T-helper 22 cell (primary cell): ENCODE data around the gene TEDC1.

Experiments
- DNase-seq: peaks from one replicate; pipeline ENCODE4 v3.0.0-alpha.2; 2020; ENCODE audit warnings: low read depth

Gene TEDC1

DNA sequence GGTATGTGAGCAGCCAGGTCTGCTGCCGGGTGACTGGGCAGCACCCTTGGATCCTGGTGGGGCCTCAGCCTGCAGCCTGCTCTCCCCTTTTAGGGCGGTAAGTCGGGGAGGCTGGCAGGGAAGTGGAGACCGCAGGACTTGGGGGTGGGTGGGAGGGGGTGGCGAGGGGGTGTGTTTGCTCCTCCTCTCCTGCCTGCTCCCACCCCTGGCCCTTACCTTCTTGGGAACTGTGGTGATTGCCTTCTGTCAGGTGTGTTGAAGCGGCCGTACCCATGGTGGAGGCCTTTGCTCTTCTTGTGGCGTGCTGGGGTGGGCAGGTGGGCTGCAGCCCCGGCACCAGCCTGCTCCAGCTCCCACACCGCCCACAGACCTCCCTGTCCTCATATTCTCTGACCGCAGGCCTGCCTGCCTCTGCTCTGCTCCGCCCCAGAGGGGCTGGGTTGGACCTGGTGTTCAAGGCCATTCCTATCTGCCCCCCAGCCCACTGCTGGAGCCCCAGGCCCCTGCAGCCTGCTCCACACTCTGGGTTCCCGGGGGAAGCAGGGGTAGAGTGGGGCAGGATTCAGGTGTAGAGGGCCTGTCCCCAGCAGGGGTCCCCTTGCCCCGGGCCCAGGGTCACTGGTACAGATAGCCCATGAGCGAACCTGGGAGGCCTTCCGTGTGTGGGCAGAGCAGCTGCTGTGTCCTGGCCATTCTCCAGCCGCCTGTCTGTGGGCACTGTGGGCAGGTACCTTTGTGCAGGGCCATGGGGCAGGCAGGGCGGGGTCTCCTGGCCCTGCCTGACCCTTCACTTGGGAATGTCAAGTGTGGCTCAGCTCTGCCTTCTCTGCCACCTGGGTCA lies 5.2 kb downstream of the TEDC1 start:
- no peak for DNase-seq

- no peak for DNase-seq
Observed at GRCh38 chr14:105496831-105497591, 6.0 kb downstream of the TEDC1 start.

GRCh38 chr14:105497671-105498429 lies 6.8 kb downstream of the TEDC1 start:
- no peak for DNase-seq

DNA sequence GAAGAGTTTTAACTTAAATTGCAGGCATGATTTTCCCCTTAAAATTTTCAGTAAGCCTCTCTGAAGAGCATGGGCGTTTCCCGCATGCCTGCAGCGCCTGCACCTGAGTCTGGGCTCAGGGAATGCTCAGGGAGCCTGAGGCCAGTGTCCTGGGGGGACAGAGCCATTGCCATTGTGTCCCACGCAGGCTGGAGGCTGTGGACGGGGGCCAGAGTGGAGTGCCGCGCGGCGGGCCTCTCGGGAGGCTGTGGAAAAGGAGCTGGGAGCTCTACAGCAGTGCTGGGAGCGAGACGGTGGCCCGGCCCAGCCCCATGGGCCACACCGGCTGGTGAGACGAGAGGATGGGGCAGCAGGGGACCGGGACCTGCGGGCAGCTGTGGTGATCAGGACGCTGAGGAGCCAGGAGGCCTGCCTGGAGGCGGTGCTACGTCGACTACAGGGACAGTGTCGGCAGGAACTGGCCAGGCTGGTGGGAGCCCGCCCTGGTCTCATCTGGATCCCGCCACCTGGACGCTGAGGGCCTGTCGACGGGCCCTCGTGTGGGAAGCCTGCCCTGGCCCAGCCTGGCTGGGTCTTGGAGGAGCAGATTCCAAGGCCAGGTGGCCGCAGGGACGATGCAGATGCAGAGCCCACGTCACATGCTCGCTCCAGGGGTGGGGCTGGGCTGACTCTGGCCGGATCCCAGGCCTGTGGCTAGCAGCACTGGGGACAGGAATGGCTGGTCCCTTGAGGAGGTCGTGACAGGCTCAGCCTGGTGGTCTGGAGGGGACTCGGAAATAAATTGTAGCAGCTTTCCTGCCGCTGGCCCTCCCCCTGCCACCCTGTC lies 7.6 kb downstream of the TEDC1 start:
- DNase-seq = no peak

GRCh38 chr14:105499256-105500035 lies 8.4 kb downstream of the TEDC1 start:
- DNase-seq = no peak

- no peak for DNase-seq
Observed at GRCh38 chr14:105500036-105500725, 9.1 kb downstream of the TEDC1 start.

- DNase-seq = no peak
Observed at GRCh38 chr14:105500726-105501101, 9.7 kb downstream of the TEDC1 start.

DNA sequence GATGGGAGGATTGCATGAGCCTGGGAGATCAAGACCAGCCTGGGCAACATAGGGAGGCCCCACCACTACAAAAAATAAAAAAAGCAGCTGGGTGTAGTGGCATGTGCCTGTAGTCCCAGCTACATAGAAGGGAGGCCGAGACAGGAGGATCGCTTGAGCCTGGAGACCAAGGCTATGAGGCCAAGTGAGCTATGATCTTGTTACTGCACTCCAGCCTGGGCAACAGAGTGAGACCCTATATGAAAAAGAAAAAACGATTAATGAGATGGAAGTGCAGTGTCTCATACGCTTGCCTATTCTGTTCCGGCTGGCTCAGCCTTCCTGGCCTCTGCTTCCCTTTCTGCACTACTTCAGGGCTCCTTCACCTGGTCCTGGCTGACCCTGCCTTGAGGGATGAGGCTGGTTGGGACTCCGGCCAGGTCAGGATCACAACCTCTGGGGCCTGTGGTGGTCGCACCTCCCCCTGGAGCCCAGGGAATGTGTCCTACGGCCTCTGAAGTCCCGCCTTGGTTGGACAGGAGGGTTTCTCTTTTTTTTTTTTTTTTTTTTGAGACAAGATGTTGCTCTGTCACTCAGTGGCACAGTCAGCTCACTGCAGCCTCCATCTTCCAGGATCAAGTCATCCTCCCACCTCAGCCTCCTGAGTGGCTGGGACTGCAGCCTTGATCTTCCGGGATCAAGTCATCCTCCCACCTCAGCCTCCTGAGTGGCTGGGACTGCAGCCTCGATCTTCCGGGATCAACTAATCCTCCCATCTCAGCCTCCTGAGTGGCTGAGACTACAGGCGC lies 10.7 kb downstream of the TEDC1 start:
- DNase-seq = no peak

DNA sequence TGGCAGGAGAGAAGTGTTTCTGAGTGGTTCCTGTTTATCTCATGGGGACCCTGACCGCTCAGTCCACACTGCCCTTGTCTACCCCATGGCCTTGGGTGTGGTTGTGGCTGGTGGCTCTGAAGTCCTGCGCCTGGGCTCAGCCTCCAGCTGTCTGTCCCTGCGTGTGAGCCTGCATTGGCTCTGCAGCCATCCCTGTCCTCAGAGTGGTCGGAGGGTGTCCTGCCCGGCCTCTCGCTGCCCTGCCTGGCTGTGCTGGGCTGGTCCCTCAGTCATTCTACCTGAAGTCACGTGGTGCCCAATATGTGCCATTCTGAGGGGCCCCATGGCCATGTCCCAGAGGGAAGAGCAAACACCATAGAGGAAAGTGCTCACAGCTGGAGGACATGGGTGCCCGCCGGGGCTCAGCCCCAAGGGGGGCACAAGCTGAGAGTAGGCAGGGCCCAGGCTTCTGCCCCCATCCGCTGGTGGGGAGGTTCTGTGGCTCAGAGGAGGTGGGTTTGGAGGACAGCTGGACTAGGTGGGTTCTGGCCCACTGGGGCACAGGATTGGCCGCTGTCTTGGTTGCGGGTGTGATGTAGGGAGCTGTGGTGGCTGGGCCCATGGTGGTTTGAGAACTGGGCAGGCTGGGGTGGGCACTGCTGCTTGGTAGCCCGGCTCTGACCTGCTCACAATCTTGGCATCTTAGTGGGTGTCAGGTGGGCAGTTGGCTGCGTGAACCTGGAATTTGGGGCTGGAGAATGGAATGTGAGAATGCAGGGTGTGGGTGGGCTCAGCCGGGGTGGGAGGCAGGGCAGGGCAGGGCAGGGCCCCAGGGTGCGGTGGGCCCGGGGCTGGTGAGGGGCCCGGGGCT lies 11.6 kb downstream of the TEDC1 start:
- DNase-seq = no peak

DNA sequence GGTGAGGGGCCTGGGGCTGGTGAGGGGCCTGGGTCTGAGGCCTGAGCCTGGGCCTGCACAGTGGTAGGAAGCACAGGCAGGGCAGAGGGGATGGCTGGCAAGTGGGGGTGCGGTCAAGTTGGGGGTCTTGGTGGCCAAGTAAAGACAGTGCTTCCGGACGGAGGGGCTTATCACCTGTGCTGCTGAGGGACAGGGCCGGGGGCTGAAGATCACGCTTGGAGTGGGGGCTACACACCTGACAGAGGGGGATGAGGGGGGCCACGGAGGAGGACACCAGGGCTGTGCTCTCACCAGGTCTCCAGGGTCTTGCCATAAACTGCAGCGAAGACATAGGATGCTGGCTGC lies 12.2 kb downstream of the TEDC1 start:
- no peak for DNase-seq

DNA sequence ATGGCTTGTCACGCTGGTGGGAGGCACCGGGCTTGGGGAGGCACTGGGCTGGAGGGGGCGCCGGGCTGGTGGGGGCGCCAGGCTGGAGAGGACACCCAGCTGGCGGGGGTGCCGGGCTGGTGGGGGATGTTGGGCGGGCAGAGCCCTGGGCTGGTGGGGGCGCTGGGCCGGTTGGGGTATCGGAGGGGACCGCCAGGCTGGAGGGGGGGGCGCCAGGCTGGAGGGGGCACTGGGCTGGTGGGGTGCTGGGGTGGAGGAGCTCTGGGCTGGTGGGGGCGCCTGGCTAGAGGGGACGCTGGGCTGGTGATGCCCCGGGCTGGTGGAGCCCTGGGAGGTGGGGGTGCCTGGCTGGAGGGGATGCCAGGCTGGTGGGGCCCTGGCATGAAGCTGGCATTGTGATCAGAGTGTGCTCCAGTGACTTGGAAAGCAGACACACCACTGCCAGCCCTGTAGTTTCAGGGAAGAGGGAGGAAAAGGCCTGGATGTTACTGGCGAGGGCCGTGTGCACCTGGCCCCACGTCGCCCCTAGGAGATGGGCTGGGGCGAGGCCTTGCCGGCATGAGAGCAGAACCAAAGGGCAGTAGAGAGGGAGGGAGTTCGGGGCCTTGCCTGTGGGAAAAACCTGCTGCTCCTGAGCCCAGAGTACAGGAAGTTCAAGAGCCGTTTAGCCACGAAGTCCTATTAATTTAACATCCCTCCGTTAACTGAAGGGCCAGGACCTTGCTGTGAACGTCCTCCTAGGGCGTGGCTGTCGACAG lies 13.1 kb downstream of the TEDC1 start:
- no peak for DNase-seq

GRCh38 chr14:105505101-105505500 lies 14.1 kb downstream of the TEDC1 start:
- DNase-seq = no peak

DNA sequence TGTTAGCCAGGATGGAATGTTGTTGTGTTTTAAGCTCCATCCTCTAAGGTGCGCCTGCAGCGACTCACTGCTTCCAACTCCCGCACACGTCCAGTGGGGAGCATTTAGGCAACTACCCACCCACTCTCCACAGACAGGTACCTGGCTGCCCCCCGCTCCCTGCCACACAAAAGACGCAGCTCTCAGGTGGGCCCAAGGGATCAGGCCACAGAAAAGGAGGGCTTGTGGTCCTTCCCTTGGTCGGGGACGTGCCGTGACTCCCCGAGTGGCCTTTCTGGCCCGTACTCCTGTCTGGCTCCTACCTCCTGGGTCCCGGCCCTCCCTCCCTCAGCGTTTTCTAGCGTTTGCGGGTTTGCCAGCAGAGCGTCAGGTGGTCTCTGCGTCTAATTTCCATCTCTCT lies 16.2 kb downstream of the TEDC1 start:
- no peak for DNase-seq

DNA sequence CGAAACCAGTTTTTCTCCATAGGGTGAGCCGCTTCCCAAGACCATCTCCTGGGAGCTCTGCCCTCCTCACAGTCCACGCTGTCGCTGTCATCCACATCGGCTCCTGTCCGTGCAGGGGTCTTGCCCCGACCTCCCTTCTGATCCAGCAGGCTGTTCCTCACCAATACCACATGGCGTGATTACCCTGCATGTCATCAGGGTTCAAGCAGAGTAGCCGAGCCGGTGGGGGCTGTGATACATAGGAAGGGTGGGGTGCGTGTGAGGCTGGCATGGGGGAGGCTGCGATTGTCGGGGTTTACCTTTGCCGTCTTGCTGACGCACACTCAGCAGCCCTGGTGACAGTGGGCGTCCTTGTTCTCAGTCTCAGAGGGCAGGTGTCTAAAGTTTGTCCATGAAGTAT lies 17.0 kb downstream of the TEDC1 start:
- no peak for DNase-seq

DNA sequence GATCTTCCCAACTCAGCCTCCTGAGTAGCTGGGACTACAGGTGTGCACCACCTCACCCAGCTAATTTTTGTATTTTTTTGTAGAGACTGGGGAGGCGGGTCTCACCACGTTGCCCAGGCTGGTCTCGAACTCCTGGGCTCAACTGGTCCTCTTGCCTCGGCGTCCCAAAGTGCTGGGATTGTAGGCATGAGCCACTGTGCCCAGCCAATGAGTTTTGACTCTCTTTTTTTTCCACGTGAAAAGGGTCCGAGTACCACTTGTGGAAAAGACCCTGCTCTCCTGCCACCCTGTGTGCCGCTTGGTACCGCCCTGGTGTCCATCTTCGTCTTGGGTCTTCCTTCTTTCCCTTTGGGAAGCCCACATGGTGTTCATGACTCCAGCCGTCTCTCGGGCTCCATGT lies 17.6 kb downstream of the TEDC1 start:
- no peak for DNase-seq

GRCh38 chr14:105517096-105517495 lies 26.1 kb downstream of the TEDC1 start:
- DNase-seq = no peak

DNA sequence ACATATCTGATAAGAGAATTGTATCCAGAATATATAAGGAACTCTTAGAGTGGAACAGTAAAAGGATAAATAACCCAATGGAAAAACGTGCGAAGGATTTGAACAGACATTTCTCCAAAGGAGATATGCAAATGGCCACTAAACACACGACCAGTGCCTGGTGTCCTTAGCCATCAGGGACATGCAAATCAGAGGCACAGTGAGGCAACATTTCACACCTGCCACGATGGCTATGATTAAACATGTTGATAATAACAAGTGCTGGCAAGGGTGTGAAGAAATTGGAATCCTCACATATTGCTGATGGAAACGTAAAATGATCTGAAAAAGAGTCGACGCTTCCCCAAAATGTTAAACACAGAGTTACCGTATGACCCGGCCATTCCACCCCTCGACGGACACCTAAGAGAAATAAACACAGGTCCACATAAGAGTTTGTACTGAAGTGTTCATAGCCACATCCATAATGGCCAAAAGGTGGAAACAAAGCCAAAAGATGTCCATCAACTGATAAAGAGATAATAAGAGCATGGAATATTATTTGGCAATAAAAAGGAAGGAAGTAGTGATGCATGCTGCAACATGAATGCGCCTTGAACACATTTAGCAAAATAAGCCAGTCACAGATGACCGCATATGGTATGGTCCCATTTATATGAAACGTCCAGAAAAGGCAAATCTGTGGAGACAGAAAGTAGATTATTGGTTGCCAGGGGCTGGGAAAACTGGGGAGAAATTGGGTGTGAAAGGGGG lies 29.1 kb downstream of the TEDC1 start:
- no peak for DNase-seq
